Stomach (tissue), 9 donors: ENCODE measurements around the gene DYRK1B. TPM values are rescaled to one million over a fixed set of nuclear protein-coding genes. Genes with fewer than 3 reads are reported as not detected.
"Not testable (repeated sequence)": the region's sequence is repeated elsewhere in the genome, so short reads cannot be mapped to it uniquely, and the experiment has no call there.

Source experiments
- DNase-seq, 2 donors: peaks; one replicate each; pipeline versions ENCODE4 v3.0.0 to v3.0.0-alpha.2; 2013 to 2019
- H3K27ac ChIP-seq, 5 donors: fragments of 200-600 bp in 4 of 5; sonication (generic) in 4 of 5; one replicate each; pipeline ENCODE4 v1.5.1; 2013 to 2019; ENCODE audit warnings: mild to moderate bottlenecking in 1 of 5, moderate library complexity in 1 of 5
- H3K27me3 ChIP-seq, 3 donors: fragments of 200-600 bp; sonication (generic); one replicate each; pipeline ENCODE4 v1.5.1; 2017 to 2019; ENCODE audit warnings: mixed run types in 1 of 3
- H3K36me3 ChIP-seq, 4 donors: fragments of 200-600 bp; sonication (generic); 1 replicate in 3 of 4; 2 replicates in 1 of 4; pipeline ENCODE4 v1.5.1; 2016 to 2019
- H3K4me1 ChIP-seq, 4 donors: fragments of 200-600 bp; sonication (generic); one replicate each; pipeline ENCODE4 v1.5.1; 2016 to 2019
- H3K4me3 ChIP-seq, 4 donors: fragments of 200-600 bp; sonication (generic) in 3 of 4; one replicate each; pipeline ENCODE4 v1.5.1; 2016 to 2019; ENCODE audit warnings: mild to moderate bottlenecking in 1 of 4
- H3K9me3 ChIP-seq, 4 donors: fragments of 200-600 bp; sonication (generic); one replicate each; pipeline ENCODE4 v1.5.1; 2016 to 2019
- CTCF ChIP-seq, 7 experiments: fragments of 450-650 bp in 4 of 7; fragments of 200-600 bp in 3 of 7; sonication (generic) in 3 of 7; IDR thresholded peaks; one replicate each; pipeline ENCODE4 v1.5.1; 2016 to 2019; ENCODE audit warnings: antibody characterized with exemption in 7 of 7, control low read depth in 2 of 7, mild to moderate bottlenecking in 1 of 7
- EP300 ChIP-seq: sonication (generic); formaldehyde crosslinking; IDR thresholded peaks from one replicate; pipeline ENCODE4 v1.6.1; 2017; ENCODE audit warnings: antibody characterized with exemption
- POLR2A ChIP-seq, 4 donors: fragments of 450-650 bp; IDR thresholded peaks; one replicate each; pipeline ENCODE4 v1.6.1; 2016; ENCODE audit warnings: antibody characterized with exemption in 4 of 4, control low read depth in 2 of 4, mild to moderate bottlenecking in 1 of 4, moderate library complexity in 1 of 4
- POLR2AphosphoS5 ChIP-seq, 3 donors: sonication (generic); formaldehyde crosslinking; IDR thresholded peaks; one replicate each; pipeline ENCODE4 v1.6.1; 2016; ENCODE audit warnings: antibody characterized with exemption in 3 of 3
- WGBS, 5 donors: extraction: QIAGEN DNeasy Blood & Tissue Kit in 3 of 5; methylation state at CpG; one replicate each; pipeline versions ENCODE4 v1.1.5 to v1.1.7; 2013 to 2018; 5-methylcytosine and 5-hydroxymethylcytosine counted together
- intact Hi-C: fragments of 100-400 bp; cut with DNase I; formaldehyde crosslinking; loops from one replicate; pipeline ENCODE4 v1.15.1; 2023; ENCODE audit warnings: low total_unique reads
- polyA plus RNA-seq, 3 donors: library from polyadenylated mRNA; stranded (reverse); fragments of 200-250 nt; gene quantifications; one replicate each; pipeline ENCODE4 v1.2.3, GENCODE V29; 2013
- total RNA-seq, 5 donors: library from RNA; depleted of rRNA; stranded (reverse); fragments of >200 nt; gene quantifications; one replicate each; pipeline versions ENCODE4 v1.1.0 to v1.2.3, GENCODE V29; 2014 to 2016
- donor health status: healthy with polysubstance abuse.
- donor health status: Bipolar disorder and iron deficiency.
- donor health status: healthy.

The DYRK1B gene
- total and polyA plus RNA-seq, 8 donors: 3.9 to 28.4 (median 9.9) TPM

- H3K9me3 ChIP-seq: peaks cover 0 to 8% (median 0%) of the 10 kb centered on the region in 4 donors
- WGBS, 5 donors: 86 to 95% (median 88%) methylated on average over 4 of the region's 4 CpGs
These were observed 22.9 kb downstream of the DYRK1B start for GRCh38 chr19:39811064-39811463.

GRCh38 chr19:39810424-39810823, 23.5 kb downstream of the DYRK1B start:
- H3K27ac ChIP-seq: no peak overlapping the region
- intact Hi-C loops: no loop called here
- TF ChIP-seq CTCF (IDR thresholded peaks at IDR 0.05): no peak
- TF ChIP-seq POLR2A (IDR thresholded peaks at IDR 0.05): no peak
- TF ChIP-seq POLR2AphosphoS5 (IDR thresholded peaks at IDR 0.05): no peak
- TF ChIP-seq EP300: no peak
- peaks cover 0 to 12% (median 2%) of the 10 kb centered on the region in 4 donors for H3K36me3 ChIP-seq
- no peak for DNase-seq
- 81 to 92% (median 88%) methylated on average over 4 of the region's 4 CpGs for WGBS, 5 donors
- peaks cover 0 to 8% (median 0%) of the 10 kb centered on the region in 4 donors for H3K9me3 ChIP-seq
- peaks cover 0 to under 1% (median 0%) of the 10 kb centered on the region in 3 donors for H3K27me3 ChIP-seq
- H3K4me1 ChIP-seq: no peaks in the 10 kb centered on the region
- no peak overlapping the region for H3K4me3 ChIP-seq

More at GRCh38 chr19:39811064-39811463, 22.9 kb downstream of the DYRK1B start:
- Histone ChIP-seq H3K36me3 (peaks cover 0 to 15% (median 4%) of the 10 kb centered on the region in 4 donors), H3K4me1 (no peaks in the 10 kb centered on the region), H3K27ac (no peak overlapping the region), H3K27me3 (no peaks in the 10 kb centered on the region), H3K4me3 (no peak overlapping the region)
- TF ChIP-seq POLR2A (IDR thresholded peaks at IDR 0.05) (no peak), POLR2AphosphoS5 (IDR thresholded peaks at IDR 0.05) (no peak), CTCF (IDR thresholded peaks at IDR 0.05) (no peak), EP300 (no peak)
- intact Hi-C loops: no loop called here
- DNase-seq: no peak

- intact Hi-C loops: no loop called here
- Histone ChIP-seq H3K4me1 (no peaks in the 10 kb centered on the region), H3K9me3 (peaks cover 0 to 8% (median 0%) of the 10 kb centered on the region in 4 donors), H3K27ac (no peak overlapping the region), H3K36me3 (peaks cover 0 to 5% (median under 1%) of the 10 kb centered on the region in 4 donors), H3K27me3 (peaks cover 0 to 8% (median 0%) of the 10 kb centered on the region in 3 donors), H3K4me3 (no peak overlapping the region)
- TF ChIP-seq POLR2AphosphoS5 (IDR thresholded peaks at IDR 0.05) (no peak), EP300 (no peak), POLR2A (IDR thresholded peaks at IDR 0.05) (no peak), CTCF (IDR thresholded peaks at IDR 0.05) (no peak)
- no peak for DNase-seq
- WGBS, 5 donors: 85 to 95% (median 93%) methylated on average over 4 of the region's 4 CpGs
These were observed 24.6 kb downstream of the DYRK1B start for GRCh38 chr19:39809368-39809767.

GRCh38 chr19:39808688-39809087, 25.3 kb downstream of the DYRK1B start:
- peaks cover 0 to 12% (median 0%) of the 10 kb centered on the region in 3 donors for H3K27me3 ChIP-seq
- DNase-seq, H3K4me3 ChIP-seq, H3K9me3 ChIP-seq, H3K27ac ChIP-seq, H3K4me1 ChIP-seq, H3K36me3 ChIP-seq, intact Hi-C loops: not testable (repeated sequence)
- WGBS, 5 donors: 83 to 94% (median 86%) methylated on average over 6 to 7 of the region's 7 CpGs

GRCh38 chr19:39807846-39808364, 26.1 kb downstream of the DYRK1B start:
- Histone ChIP-seq H3K9me3 (peaks cover 0 to 8% (median 0%) of the 10 kb centered on the region in 4 donors), H3K36me3 (peaks cover 0 to 5% (median 0%) of the 10 kb centered on the region in 4 donors), H3K4me1 (no peaks in the 10 kb centered on the region), H3K4me3 (no peak overlapping the region), H3K27me3 (peaks cover 0 to 19% (median 7%) of the 10 kb centered on the region in 3 donors), H3K27ac (no peak overlapping the region)
- intact Hi-C loops: no loop called here
- TF ChIP-seq EP300: no peak
- TF ChIP-seq POLR2A (IDR thresholded peaks at IDR 0.05): no peak
- no peak for DNase-seq
- WGBS, 5 donors: 69 to 82% (median 80%) methylated on average over 4 to 5 of the region's 5 CpGs
